T follicular helper cell (primary cell): ENCODE measurements around the gene ACKR3.

Experiments
- DNase-seq: peaks from one replicate; pipeline ENCODE4 v3.0.0-alpha.2; 2020; ENCODE audit warnings: low read depth

ACKR3 gene

GRCh38 chr2:236550290-236550689, 19.3 kb upstream of the ACKR3 start:
- DNase-seq: no peak

GRCh38 chr2:236550701-236551465, 18.7 kb upstream of the ACKR3 start:
- no peak for DNase-seq

DNA sequence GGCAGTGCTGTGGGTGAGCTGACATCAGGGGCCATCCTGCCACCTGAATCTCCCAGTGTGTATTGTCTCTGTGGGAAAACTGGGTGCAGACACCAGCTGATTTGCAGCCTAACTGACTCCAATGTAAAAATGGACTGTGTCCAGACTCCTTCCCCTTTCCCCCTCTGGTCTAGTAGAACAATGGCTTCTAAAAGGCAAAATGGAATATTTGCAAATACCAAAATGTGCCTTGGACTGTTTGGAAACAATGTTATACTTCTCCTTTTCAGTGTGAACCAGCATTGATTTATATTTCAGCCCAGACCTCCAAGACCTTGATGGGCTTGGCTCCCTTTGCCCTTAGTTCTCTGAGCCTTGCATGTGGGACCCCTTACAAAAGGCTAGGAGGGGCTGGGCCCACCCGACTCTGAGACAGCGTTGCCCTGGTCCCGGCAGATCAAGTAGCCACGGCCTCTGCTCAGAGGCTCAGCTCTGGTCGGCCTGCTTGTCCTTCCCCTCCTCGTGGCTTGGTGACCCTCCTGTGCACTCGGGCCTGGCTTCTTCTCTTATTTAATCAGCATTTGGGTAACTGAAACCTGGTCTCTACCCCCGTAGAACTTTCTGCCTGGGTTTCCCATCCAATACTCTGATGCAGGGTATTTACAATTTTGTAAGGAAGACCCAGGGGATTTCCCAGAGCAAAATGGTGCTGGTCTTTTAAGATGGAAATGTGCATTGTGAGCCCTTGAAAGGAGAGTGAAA, 18.0 kb upstream of the ACKR3 start:
- no peak for DNase-seq

- DNase-seq: no peak
These were observed 17.4 kb upstream of the ACKR3 start for GRCh38 chr2:236552212-236552542.

DNA sequence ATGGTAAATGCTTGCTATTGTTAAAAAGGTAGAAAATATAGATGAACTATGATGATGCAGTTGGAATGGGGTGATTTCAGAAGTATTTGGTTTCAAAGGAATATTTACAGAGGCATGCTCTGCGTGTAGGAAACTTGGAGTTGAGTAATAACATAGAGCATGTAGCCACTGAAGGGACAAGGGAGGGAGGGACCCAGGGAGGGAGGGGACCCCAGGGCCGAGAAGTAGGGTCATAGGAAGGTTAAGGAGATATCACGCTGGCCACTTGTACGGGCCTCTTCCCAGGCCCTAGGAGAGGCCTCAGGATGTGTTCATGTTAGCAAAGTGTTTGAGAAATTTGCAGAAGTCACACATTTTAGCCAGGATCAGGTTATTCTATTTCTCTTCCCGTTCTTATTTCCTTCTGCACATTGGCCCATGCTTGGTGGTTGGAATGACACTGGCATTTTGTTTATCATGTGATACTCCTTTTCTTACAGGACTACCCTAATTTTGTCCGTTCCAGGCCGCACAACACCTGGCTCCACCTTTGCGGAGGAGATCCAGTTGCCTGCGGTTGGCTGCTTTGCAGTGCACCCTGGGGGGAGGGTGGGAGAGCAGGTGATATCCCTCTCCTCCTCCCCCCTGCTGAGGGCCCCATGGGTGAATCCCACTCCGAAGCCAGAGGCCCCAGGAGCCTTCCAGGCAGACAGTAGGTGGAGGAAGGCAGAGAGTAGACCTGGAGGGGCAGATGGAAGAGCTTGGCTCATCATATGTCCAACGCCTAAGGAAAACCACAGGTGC, 16.9 kb upstream of the ACKR3 start:
- DNase-seq: no peak

DNA sequence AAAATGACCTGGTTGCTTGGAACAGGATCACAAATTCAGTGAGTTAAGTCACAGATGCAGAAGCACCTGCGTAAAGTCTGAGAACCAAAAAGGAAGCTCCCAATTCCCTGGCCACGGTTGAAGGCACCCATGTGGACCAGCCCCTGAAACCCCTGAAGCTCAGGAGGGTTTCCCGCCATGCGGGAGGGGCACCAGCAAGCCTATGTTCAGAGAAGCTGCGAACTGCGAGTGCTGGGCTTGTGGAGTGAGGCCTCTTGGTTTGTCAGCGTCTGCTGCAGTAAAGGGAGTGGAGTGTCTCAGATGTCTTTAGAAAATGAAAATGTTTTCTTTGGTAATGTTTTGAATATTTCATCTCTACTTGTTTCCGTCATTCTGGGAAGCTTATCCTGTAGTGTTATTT, 16.1 kb upstream of the ACKR3 start:
- no peak for DNase-seq

- no peak for DNase-seq
These were observed 14.9 kb upstream of the ACKR3 start for GRCh38 chr2:236554629-236555282.

- no peak for DNase-seq
These were observed 14.1 kb upstream of the ACKR3 start for GRCh38 chr2:236555481-236555880.

DNA sequence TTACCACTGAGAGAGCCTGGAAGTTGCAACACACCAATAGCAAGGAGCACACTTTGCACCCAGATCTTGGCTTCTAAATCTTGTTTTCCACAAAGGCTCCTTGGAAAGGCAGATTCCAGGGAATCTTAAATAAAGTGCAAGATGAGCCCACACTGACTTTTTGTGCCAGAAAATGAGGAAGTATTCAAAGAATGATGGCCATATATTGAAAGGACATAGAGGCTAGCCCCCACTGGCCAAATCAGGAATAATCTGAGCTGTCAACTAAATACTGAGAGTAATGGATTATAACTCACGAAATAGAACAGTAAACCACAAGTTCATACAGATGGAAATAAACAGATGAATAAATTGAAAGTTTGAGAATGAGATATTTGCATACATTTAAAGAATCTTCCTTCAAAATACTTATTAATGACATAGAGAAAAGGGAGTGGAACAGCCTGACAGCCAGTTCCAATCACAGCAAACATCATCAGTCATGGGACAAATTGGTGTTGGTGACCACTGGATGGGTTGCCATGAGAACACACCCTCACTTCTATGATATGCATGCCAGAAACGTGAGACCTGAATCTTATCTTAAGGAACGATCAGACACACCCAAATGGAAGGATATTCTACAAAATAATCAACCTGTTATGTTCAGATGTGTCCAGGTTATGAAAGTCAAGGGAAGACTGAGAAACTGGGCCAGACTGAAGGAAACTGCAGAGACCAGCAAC, 12.2 kb upstream of the ACKR3 start:
- no peak for DNase-seq

DNA sequence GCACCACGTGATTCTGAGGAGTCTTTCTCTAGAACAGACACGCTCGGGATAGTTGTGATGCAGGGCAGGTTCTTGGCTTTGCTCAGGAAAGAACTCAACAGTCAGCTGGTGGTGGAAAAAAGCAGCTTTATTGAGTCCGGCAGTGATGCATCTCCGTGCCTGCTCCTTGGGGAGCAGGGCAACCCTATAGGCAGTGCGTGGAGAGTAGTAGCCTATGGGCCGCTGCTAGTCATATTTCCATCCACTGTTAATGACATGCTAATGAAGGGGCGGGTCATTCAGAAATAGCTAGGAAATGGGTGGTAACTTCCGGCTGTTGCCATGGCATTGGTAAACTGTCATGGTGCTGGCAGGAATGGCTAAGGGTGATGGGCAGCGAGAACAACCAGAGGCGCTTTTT, 11.6 kb upstream of the ACKR3 start:
- no peak for DNase-seq

DNA sequence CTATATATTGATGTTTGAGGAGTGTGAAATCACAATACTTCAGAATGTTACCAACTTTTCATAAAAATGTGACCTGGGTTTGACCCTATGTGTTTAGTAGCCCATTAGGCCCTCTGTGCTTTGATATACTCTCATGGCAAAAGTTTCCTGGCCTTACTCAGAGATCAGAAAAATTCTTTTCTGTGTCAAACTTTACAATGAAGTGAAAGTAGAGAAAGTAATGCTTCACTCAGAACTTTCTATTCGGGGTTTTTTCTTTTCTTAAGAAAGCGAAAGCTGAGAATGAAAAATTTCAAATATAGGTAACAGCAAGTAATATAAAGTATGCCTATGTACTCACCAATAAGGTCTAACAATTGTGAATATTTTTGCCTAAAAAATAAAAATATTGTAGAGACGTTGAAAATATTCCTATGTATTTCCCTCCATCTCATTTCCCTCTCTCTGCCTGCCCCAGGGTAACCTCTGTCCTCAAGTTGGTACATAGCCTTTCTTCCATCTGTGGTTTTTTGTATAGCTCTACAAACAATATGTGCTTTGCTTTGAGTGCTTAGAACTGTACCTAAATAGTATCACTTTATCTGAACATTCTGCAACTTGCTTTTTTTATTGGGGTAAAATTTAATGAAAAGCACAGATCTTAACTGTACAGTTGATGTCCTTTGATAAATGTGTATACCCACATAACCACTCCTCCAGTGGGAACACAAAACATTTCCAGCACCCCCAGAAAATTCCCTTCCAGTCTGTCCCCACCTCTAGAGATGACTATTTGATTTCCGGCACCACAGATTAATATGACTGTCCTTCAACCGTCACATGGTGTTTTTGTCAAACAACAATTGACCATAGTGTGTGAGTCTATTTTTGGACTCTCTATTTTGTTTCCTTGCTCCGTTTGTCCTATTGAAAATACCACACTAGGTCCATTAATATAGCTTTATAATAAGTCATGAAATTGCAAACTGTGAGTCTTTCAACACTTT, 10.3 kb upstream of the ACKR3 start:
- no peak for DNase-seq

DNA sequence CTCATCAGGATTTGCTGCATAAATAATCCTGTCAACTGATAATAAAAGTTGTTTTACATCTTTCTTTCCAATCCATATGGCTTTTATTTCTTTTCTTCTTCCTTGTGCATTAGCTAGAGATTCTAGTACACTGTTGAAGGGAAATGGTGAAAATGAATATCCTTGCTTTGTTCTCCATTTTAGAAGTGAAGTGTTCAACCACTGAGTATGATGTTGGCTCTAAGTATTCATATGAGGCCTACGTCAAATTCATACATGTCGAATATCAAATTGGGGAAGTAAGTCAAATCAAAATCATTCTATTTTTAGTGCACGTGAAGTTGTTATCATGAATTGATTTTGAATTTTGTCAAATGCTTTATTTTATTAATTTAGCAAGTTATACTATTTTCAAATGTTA, 7.8 kb upstream of the ACKR3 start:
- DNase-seq: no peak

DNA sequence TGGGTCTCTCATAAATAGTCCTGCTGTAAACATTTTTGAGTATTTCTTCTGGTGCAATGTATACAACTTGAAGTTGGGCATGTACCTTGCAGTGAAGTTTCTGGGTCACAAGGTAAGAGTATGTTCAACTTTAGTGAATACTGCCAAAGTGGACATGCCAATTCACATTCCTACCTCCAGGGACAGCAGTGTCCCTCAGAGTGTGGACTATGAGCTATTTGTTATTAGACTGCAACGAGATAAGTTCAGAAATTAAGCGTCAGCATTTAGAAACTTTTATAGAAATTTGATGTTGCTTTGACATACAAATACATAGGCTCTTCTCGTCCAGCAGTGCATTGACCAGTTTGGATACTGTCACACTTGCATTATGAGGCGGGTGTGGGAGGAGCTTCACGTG, 7.2 kb upstream of the ACKR3 start:
- no peak for DNase-seq

- DNase-seq: no peak
These were observed 5.7 kb upstream of the ACKR3 start for GRCh38 chr2:236563953-236564352.

DNA sequence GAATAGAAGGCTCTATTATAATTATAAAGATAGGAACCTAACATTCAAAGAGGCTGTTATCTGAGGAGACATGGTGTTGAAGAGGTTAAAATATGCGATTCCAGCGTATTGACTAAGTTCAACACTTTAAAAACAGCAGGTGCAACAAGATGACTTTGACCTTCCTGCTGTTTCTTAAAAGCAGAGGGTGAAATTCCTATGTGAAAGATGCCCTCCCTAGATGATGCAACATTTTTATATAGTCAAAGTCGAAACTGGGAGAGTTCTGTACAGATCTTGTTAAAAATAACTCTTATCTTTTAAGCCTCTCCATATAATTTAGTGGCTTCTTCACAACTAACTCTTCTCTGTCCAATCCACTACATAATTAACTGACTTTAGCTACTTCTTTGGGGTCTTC, 4.4 kb upstream of the ACKR3 start:
- no peak for DNase-seq

DNA sequence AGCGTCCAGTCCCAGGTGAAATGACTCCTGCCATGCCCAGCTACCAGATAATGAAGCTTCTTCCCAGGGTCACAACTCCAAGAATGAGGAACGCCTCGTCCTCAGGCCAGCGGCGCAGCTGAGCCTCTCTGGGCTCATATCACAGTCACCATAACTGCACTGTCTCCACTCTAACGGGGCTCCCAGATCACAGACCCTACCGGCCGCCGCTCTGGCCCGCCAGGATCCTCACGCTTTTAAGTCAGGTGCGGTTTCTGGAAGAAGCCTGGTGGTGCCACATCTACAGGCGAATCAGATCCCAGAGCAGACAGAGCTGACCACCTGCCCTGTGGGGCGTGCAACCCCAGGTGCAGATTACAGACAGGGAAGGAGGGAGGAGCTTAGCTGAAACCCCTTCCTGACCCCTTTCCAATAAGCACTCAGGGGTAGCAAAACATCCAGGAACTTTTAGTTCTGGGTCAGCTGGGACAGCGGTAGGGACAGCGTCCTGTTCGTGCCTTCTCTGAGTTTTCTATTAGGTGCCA, 3.7 kb upstream of the ACKR3 start:
- DNase-seq: no peak

- no peak for DNase-seq
These were observed 3.0 kb upstream of the ACKR3 start for GRCh38 chr2:236566596-236566995.

DNA sequence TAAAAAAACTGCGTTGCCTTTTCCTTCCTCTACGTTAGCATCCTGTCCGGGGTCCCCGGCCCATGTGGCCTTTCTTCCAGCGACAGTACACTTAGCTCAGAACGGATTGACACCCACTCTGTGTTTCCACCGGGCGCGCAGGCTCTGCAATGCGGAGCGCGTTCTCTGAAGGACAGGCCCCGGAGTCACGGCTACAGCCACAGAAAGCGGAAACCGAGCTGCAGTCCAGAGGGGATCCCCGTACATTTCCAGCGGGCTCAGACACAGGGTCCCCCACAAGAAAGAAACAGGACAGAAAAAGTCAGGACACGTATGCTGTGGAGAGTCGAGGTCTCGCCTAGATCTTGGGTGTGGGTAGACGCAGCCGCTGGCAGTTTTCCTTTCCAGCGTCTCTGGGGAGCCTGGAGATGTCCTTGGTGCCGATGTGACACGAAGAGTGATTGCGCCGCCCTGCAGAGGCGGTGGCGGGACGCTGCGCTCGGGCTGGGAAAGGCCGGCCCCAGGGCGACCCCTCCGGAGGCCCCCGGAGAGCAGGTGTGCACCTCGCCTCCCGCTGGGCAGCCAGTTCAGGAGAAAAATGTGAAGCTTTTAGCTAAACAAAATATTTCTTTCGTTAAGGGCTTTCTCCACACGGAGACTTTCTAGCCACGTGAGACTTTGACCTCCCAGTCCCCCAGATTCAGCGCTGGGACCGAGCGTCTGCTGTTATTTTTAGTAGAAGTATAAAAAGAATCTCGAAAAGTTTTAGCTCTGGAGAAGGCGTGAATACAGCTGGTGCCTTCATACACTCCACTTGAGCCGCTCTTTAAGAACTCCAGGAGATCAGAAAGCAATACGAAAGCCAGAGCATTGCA, 1.3 kb upstream of the ACKR3 start:
- no peak for DNase-seq

DNA sequence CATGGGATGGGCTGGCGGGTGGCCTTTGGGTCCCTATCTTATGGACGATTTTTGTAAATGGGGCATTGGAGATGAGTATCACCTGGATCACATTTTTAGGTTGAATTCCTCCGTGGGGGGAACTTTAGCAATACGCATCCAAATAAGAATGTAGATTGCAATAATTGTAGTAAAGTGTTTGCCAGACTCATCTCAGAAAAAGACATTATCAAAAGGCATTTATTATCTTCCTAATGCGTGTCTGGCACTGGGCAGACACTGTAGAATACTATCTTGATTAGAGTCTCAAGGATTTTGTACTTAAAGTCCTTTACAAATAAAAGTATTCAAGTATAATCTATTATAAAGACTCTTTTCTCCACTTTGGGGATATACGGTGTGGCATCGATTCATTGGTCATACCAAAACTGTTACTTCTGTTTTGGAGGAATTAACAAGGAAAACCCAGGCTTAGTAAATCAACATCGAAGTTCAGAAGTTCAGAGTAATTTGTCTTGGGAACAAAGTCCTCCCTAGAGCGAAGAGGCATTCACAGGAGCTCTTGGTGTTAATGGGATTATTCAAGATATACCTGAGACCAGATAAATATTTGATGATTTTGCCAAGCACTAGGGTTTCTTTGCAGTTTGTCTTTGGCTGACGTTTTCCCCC, 578 bp upstream of the ACKR3 start:
- no peak for DNase-seq
